ENCODE measurements around the gene ATP23. TPM values are rescaled to one million over a fixed set of nuclear protein-coding genes. Genes with fewer than 3 reads are reported as not detected.

Gene ATP23
- polyA plus RNA-seq, 1 of the 3 experiments (the other 2 are of a cell fraction): 6.4 TPM

DNA sequence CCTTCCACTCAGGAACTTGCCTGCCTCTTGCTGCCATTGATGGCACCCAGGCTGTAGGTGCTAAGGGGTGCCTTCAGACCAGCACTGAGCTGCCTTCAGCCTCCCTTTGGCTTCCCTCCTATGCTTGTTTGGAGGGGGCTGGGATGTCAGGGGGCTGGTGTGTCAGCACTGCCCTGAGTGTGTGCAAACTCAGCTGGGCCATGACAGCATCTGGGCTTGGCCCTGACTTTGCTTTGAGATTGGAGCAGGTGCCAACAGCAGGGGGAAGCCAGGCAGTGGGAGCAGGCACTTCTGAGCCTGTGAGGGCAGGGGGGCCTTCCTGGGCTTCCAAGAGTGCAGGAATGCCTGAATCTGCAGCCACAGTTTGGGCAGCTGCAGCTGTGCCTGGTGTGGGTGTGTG is 56.9 kb downstream of the ATP23 start:
- H3K27ac ChIP-seq (ENCODE audit: low read depth in 2 of 2, low read length in 1 of 2): no peak overlapping the region
- no peak overlapping the region for H3K4me2 ChIP-seq
- ChIA-PET POLR2A (no interaction called here), CTCF (no interaction called here)
- no peak for DNase-seq
- H3K9ac ChIP-seq: no peak overlapping the region
- H3K79me2 ChIP-seq (ENCODE audit: insufficient read depth): no peaks in the 10 kb centered on the region
- TF ChIP-seq EZH2phosphoT487 (IDR thresholded peaks at IDR 0.05; ENCODE audit: borderline replicate concordance, low read depth) (no peak), POLR2AphosphoS5 (IDR thresholded peaks at IDR 0.05; ENCODE audit: low read depth, low read length) (no peak)
- TF ChIP-seq, protein P1, sequence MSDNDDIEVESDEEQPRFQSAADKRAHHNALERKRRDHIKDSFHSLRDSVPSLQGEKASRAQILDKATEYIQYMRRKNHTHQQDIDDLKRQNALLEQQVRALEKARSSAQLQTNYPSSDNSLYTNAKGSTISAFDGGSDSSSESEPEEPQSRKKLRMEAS (IDR thresholded peaks at IDR 0.05; ENCODE audit: low read depth): no peak
- H3K27me3 ChIP-seq (ENCODE audit: insufficient read depth): no peaks in the 10 kb centered on the region
- H3K9me3 ChIP-seq: peaks cover 10% of the 10 kb centered on the region
- H3K9me2 ChIP-seq: no peaks in the 10 kb centered on the region
- H3K4me3 ChIP-seq (ENCODE audit: low read depth in 2 of 2, low read length in 1 of 2): no peak overlapping the region
- no peaks in the 10 kb centered on the region for H3K4me1 ChIP-seq (ENCODE audit: control insufficient read depth in 1 of 2, insufficient read depth in 2 of 2, low read depth in 1 of 2, low read length in 1 of 2)
- no peak overlapping the region for H2AFZ ChIP-seq (ENCODE audit: low read depth)
- no peaks in the 10 kb centered on the region for H3F3A ChIP-seq (replicated peaks; ENCODE audit: insufficient read depth)
- H3K36me3 ChIP-seq (replicated peaks in 1 of 2; ENCODE audit: control insufficient read depth in 1 of 2, insufficient read depth in 2 of 2, low read length in 1 of 2): no peaks in the 10 kb centered on the region
- no peaks in the 10 kb centered on the region for H4K20me1 ChIP-seq (ENCODE audit: insufficient read depth)

- no peaks in the 10 kb centered on the region for H3K4me1 ChIP-seq (ENCODE audit: control insufficient read depth in 1 of 2, insufficient read depth in 2 of 2, low read depth in 1 of 2, low read length in 1 of 2)
- CTCF ChIA-PET: no interaction called here
- H3K4me2 ChIP-seq: no peak overlapping the region
- H4K20me1 ChIP-seq (ENCODE audit: insufficient read depth): no peaks in the 10 kb centered on the region
- no peak for DNase-seq
- H3K27me3 ChIP-seq (ENCODE audit: insufficient read depth): no peaks in the 10 kb centered on the region
- WGBS (ENCODE audit: low lambda C conversion rate): 2% methylated on average over 2 of the region's 2 CpGs
- TF ChIP-seq USF1 (IDR thresholded peaks at IDR 0.05; ENCODE audit: borderline replicate concordance, low read depth): no peak
- TF ChIP-seq TAF1 (IDR thresholded peaks at IDR 0.05; ENCODE audit: borderline replicate concordance, low read depth, low read length): no peak
- no peak for TF ChIP-seq FOXM1 (IDR thresholded peaks at IDR 0.05; ENCODE audit: low read depth)
- TF ChIP-seq, protein P2, sequence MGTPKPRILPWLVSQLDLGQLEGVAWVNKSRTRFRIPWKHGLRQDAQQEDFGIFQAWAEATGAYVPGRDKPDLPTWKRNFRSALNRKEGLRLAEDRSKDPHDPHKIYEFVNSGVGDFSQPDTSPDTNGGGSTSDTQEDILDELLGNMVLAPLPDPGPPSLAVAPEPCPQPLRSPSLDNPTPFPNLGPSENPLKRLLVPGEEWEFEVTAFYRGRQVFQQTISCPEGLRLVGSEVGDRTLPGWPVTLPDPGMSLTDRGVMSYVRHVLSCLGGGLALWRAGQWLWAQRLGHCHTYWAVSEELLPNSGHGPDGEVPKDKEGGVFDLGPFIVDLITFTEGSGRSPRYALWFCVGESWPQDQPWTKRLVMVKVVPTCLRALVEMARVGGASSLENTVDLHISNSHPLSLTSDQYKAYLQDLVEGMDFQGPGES (IDR thresholded peaks at IDR 0.05; ENCODE audit: low read depth, low read length): no peak
- no peak for TF ChIP-seq RCOR1 (IDR thresholded peaks at IDR 0.05; ENCODE audit: low read length)
- TF ChIP-seq RFX5 (IDR thresholded peaks at IDR 0.05; ENCODE audit: low read length): no peak
- TF ChIP-seq, protein P3, sequence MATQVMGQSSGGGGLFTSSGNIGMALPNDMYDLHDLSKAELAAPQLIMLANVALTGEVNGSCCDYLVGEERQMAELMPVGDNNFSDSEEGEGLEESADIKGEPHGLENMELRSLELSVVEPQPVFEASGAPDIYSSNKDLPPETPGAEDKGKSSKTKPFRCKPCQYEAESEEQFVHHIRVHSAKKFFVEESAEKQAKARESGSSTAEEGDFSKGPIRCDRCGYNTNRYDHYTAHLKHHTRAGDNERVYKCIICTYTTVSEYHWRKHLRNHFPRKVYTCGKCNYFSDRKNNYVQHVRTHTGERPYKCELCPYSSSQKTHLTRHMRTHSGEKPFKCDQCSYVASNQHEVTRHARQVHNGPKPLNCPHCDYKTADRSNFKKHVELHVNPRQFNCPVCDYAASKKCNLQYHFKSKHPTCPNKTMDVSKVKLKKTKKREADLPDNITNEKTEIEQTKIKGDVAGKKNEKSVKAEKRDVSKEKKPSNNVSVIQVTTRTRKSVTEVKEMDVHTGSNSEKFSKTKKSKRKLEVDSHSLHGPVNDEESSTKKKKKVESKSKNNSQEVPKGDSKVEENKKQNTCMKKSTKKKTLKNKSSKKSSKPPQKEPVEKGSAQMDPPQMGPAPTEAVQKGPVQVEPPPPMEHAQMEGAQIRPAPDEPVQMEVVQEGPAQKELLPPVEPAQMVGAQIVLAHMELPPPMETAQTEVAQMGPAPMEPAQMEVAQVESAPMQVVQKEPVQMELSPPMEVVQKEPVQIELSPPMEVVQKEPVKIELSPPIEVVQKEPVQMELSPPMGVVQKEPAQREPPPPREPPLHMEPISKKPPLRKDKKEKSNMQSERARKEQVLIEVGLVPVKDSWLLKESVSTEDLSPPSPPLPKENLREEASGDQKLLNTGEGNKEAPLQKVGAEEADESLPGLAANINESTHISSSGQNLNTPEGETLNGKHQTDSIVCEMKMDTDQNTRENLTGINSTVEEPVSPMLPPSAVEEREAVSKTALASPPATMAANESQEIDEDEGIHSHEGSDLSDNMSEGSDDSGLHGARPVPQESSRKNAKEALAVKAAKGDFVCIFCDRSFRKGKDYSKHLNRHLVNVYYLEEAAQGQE (IDR thresholded peaks at IDR 0.05; ENCODE audit: low read depth, low read length): no peak
- TF ChIP-seq SIN3A (IDR thresholded peaks at IDR 0.05; ENCODE audit: borderline replicate concordance, low read depth, low read length): no peak
- TF ChIP-seq, protein P4, sequence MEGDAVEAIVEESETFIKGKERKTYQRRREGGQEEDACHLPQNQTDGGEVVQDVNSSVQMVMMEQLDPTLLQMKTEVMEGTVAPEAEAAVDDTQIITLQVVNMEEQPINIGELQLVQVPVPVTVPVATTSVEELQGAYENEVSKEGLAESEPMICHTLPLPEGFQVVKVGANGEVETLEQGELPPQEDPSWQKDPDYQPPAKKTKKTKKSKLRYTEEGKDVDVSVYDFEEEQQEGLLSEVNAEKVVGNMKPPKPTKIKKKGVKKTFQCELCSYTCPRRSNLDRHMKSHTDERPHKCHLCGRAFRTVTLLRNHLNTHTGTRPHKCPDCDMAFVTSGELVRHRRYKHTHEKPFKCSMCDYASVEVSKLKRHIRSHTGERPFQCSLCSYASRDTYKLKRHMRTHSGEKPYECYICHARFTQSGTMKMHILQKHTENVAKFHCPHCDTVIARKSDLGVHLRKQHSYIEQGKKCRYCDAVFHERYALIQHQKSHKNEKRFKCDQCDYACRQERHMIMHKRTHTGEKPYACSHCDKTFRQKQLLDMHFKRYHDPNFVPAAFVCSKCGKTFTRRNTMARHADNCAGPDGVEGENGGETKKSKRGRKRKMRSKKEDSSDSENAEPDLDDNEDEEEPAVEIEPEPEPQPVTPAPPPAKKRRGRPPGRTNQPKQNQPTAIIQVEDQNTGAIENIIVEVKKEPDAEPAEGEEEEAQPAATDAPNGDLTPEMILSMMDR (IDR thresholded peaks at IDR 0.05): no peak
- TF ChIP-seq JUND (IDR thresholded peaks at IDR 0.05): no peak
- no peak for TF ChIP-seq CHD2 (IDR thresholded peaks at IDR 0.05; ENCODE audit: low read length, partially characterized antibody)
- TF ChIP-seq FOSL2 (IDR thresholded peaks at IDR 0.05; ENCODE audit: borderline replicate concordance, low read depth): no peak
- TF ChIP-seq EP300 (IDR thresholded peaks at IDR 0.05; ENCODE audit: borderline replicate concordance in 1 of 2, low read depth in 1 of 2, low read length in 1 of 2): no peak
- no peak for TF ChIP-seq RAD21 (IDR thresholded peaks at IDR 0.05; ENCODE audit: low read length)
- no peak for TF ChIP-seq GABPA (IDR thresholded peaks at IDR 0.05; ENCODE audit: low read depth)
- no peaks in the 10 kb centered on the region for H3F3A ChIP-seq (replicated peaks; ENCODE audit: insufficient read depth)
- H3K79me2 ChIP-seq (ENCODE audit: insufficient read depth): no peaks in the 10 kb centered on the region
- no peak overlapping the region for H3K27ac ChIP-seq (ENCODE audit: low read depth in 2 of 2, low read length in 1 of 2)
- POLR2A ChIA-PET: no interaction called here
- peaks cover 10% of the 10 kb centered on the region for H3K9me3 ChIP-seq
- no peaks in the 10 kb centered on the region for H3K9me2 ChIP-seq
- H2AFZ ChIP-seq (ENCODE audit: low read depth): no peak overlapping the region
- no peak overlapping the region for H3K4me3 ChIP-seq (ENCODE audit: low read depth in 2 of 2, low read length in 1 of 2)
- H3K36me3 ChIP-seq (replicated peaks in 1 of 2; ENCODE audit: control insufficient read depth in 1 of 2, insufficient read depth in 2 of 2, low read length in 1 of 2): no peaks in the 10 kb centered on the region
- H3K9ac ChIP-seq: no peak overlapping the region
These were observed 59.1 kb downstream of the ATP23 start for GRCh38 chr12:58000499-58000898.
